T-helper 1 cell treated with Interleukin-12 subunit alpha and Interleukin-12 subunit beta and Interleukin-4 antibody, amounts not matched to agents 30 ng/mL and 1 ng/mL, for 36 hours (primary cell): Measurements from ENCODE around the gene PTCH2. TPM values are rescaled to one million over a fixed set of nuclear protein-coding genes. Genes with fewer than 3 reads are reported as not detected.

Experiments used
- intact Hi-C: fragments of 100-400 bp; cut with micrococcal nuclease; formaldehyde crosslinking; loops from one replicate; pipeline ENCODE4 v1.15.1; 2024
- total RNA-seq: library from RNA; stranded (reverse); gene quantifications from 2 replicates; pipeline ENCODE4 v1.2.3, GENCODE V29; 2022

PTCH2 gene
- total RNA-seq, 1 donor from 2014 or later: 1.3 TPM

GRCh38 chr1:44805311-44806024 is 37.6 kb downstream of the PTCH2 start:
- intact Hi-C loops: loop anchor here (2.0 to 5.0 kb wide), 2 partner anchors 131 to 1442 kb away; partner anchors contain the start of genes ARMH1, RAD54L and TMEM53

- intact Hi-C loops: no loop called here
Measured at GRCh38 chr1:44803312-44804095, 39.5 kb downstream of the PTCH2 start.

GRCh38 chr1:44803062-44803311 is 40.1 kb downstream of the PTCH2 start:
- intact Hi-C loops: no loop called here

GRCh38 chr1:44802306-44803061 is 40.6 kb downstream of the PTCH2 start:
- intact Hi-C loops: no loop called here

- intact Hi-C loops: no loop called here
Measured at GRCh38 chr1:44801491-44802305, 41.4 kb downstream of the PTCH2 start.

- intact Hi-C loops: loop anchor here (1.0 to 2.0 kb wide), 11 partner anchors 9 to 784 kb away; partner anchors contain the start of genes EIF2B3, KIF2C, NASP and RNU5D-1
Measured at GRCh38 chr1:44799770-44800584, 43.1 kb downstream of the PTCH2 start, which contains the start of gene PLK3. Gene PLK3, plus strand, starts transcription at chr1:44800377. Its CDS starts 87 bp downstream, at chr1:44800464.

- intact Hi-C loops: loop anchor here (1.0 to 2.0 kb wide), 6 partner anchors 38 to 692 kb away; partner anchors contain the start of genes EIF2B3, KIF2C, TESK2 and UROD
Measured at GRCh38 chr1:44798481-44799365, 44.3 kb downstream of the PTCH2 start.

- intact Hi-C loops: loop anchor here (2.0 kb wide), 1 partner anchor 693 kb away; the partner anchor contains the start of gene TESK2
Measured at GRCh38 chr1:44797886-44798285, 45.2 kb downstream of the PTCH2 start.

GRCh38 chr1:44792736-44793502 is 50.1 kb downstream of the PTCH2 start:
- intact Hi-C loops: no loop called here

GRCh38 chr1:44790968-44791801 is 51.9 kb downstream of the PTCH2 start:
- intact Hi-C loops: no loop called here

- intact Hi-C loops: no loop called here
Measured at GRCh38 chr1:44788120-44788860, 54.8 kb downstream of the PTCH2 start, which contains the start of gene BEST4. Gene BEST4, minus strand, starts transcription at chr1:44788170. Its CDS starts 465 bp downstream, at chr1:44787705.

GRCh38 chr1:44787506-44787905 is 55.5 kb downstream of the PTCH2 start:
- intact Hi-C loops: loop anchor here (2.0 kb wide), 2 partner anchors 57 to 223 kb away; partner anchors contain the start of genes HECTD3 and RNU5D-1

- intact Hi-C loops: loop anchor here (1.0 to 2.0 kb wide), 4 partner anchors 12 to 224 kb away; partner anchors contain the start of genes HECTD3, RNU5D-1 and RPS8
Measured at GRCh38 chr1:44786841-44787426, 56.1 kb downstream of the PTCH2 start.

- intact Hi-C loops: loop anchor here (1.0 to 2.0 kb wide), 4 partner anchors 11 to 225 kb away; partner anchors contain the start of genes HECTD3, RNU5D-1 and RPS8
Measured at GRCh38 chr1:44786138-44786840, 56.8 kb downstream of the PTCH2 start.
